Stimulated activated CD8-positive, alpha-beta memory T cell treated with anti-CD3 and anti-CD28 coated beads, Interleukin-2, amount 100 ng/mL, for 48 hours (primary cell): Measurements from ENCODE around the gene AIG1.
A peak's percentile ranks its signal among the peaks of the same experiment; 100 is the strongest.
"Not testable (repeated sequence)": the region's sequence is repeated elsewhere in the genome, so short reads cannot be mapped to it uniquely, and the experiment has no call there.

Experiments used
- DNase-seq, 2 donors: peaks; one replicate each; pipeline ENCODE4 v3.0.0-alpha.2; 2020; ENCODE audit warnings: low read depth in 2 of 2

Gene AIG1, protein sequence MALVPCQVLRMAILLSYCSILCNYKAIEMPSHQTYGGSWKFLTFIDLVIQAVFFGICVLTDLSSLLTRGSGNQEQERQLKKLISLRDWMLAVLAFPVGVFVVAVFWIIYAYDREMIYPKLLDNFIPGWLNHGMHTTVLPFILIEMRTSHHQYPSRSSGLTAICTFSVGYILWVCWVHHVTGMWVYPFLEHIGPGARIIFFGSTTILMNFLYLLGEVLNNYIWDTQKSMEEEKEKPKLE

DNA sequence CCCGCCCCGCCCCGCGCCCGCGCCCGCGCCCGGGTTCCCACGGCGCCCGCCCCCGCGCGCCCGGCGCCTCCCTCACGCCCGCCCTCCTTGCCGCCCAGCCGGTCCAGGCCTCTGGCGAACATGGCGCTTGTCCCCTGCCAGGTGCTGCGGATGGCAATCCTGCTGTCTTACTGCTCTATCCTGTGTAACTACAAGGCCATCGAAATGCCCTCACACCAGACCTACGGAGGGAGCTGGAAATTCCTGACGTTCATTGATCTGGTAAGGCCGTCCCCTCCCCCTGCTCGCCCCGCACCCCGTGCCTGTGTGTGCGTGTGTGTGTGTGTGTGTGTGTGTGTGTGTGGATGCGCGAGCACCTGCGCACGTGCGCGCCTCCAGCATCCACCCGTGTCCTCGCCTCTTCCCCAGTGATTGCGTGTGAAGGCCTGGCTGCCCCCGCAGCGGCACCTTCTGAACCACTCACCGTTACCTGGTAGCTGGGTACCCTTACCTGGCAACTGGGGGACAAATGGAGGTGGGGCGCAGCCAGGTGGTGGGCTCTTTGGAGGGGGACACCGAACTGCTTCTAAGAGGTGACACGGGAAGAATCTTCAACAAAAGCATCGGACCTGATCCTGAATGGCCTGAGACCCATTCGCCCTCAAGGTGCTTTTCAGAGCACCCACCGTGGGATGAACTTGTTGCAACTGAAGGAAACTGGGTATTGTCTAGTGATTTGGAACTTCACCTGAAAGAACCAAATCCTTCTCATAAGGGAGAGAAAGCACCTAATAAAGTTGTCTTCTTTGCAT lies at the start of gene AIG1:
TSS of gene AIG1 (plus strand) at position 84 of the 791 bp plus-strand sequence. CDS start at position 121, 37 bp downstream.
- peak; percentile 23 to 28 for DNase-seq

DNA sequence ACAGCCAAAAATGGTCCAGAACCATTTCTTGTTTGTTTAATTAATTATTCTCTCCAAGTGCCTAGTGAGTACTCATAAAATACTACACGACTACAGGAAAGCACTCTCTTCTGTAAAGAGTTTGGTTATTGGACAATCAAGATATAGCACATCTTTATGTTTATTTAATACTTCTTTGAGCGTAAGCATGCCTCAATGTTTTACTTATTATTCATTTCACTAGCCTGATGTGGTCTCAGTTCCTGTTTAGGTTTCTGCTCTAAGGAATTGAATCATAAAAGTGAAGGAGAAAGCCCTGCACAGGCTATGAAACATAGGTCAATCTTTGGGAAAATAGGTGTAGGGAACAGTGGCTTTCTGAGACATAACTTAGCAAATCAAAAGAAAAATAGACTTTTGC lies 45.9 kb upstream of the AIG1 start:
- DNase-seq, result no peak

DNA sequence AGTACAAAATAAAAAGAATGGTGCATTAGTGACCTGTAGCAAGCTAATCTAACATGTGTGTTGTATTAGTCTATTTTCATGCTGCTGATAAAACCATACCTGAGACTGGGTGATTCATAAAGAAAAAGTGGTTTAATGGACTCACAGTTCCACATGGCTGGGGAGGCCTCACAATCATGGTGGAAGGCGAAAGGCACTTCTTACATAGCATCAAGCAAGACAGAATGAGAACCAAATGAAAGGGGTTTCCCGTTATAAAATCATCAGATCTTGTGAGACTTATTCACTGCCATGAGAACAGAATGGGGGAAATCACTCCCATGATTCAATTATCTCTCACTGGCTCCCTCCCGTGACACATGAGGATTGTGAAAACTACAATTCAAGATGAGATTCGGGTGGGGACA lies 45.4 kb upstream of the AIG1 start:
- no peak for DNase-seq

DNA sequence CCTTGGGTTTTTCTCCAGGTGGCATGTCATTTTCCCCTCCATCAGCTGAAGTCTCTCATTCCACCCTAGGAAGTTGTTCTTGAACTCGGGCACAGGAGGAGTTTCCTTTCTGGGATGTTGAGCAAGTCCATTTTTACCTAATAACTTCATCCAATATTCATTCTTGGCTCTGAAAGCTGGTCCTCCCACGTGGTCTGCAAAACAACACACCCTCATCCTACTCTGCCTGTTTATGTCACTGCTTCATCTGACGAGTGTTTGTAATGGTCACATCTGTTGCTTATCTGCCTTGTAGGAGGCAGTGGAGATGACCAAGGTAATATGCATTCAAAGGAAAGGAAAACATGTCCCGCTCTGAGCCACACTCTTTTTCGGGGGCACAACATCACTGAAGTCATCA lies 41.7 kb upstream of the AIG1 start:
- no peak for DNase-seq

DNA sequence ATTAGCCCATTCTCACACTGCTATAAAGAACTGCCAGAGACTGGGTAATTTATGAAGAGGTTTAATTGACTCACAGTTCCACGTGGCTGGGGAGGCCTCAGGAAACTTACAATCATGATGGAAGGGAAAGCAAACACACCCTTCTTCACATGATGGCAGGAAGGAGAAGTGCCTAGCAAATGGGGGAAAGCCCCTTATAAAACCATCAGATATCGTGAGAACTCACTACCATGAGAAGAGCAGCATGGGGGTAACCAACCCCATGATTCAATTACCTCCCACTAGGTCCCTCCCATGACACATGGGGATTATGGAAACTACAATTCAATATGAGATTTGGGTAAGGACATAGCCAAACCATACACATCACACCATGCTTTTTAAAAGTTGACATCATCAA lies 39.8 kb upstream of the AIG1 start:
- DNase-seq, result not testable (repeated sequence)

DNA sequence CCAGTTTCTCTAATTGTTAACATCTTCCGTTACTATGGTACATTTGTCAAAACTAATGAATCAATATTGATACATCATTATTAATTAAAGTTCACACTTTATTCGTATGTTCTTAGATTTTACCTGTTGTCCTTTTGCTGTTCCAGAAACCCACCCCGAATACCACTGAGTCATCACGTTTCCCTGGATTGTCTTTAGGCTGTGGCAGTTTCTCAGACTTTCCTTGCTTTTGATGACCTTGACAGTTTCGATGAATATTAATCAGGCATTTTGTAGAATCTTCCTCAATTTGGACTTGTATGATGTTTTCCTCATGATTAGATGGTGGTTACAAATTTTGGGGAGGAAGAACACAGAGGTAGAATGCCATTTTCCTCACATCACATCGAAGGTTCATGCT lies 39.1 kb upstream of the AIG1 start:
- DNase-seq, result no peak

DNA sequence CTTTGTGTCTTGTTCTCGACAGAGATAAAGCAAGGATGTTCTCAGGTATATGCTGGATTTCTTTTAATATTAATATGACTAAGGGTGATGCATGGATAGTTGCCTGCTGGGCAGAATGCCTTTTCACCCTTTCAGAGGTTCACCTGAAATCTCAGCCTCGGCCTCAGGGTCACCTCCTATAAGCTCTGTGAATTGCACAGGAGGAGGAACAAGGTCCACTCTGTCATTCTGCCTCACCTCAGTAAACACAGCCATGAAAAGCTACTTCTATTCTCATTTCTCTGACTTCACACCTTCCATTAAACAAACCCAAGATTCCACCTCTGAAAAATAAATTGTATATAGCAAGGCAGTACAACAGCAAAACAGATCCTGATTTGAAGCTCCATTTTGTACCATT lies 38.1 kb upstream of the AIG1 start:
- DNase-seq, result no peak

DNA sequence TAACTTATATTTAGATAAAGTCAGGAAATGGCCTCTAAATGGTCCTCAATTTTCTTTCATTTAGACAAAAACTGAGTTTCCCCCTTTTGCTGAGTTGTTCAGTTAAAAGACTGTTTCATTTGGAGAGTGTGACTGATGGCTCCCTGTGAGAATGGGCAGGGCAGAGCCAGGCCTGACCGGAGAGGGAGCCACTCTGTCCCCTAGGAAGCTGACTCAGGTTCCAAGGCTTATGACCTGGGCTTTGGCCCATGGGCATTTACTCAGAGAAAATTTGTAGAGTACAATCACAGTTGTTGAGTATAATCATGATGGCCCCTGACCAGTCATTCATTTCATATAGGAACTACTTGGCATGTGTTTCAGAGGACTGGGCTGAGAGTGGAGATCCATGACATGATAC lies 37.0 kb upstream of the AIG1 start:
- DNase-seq, result no peak

DNA sequence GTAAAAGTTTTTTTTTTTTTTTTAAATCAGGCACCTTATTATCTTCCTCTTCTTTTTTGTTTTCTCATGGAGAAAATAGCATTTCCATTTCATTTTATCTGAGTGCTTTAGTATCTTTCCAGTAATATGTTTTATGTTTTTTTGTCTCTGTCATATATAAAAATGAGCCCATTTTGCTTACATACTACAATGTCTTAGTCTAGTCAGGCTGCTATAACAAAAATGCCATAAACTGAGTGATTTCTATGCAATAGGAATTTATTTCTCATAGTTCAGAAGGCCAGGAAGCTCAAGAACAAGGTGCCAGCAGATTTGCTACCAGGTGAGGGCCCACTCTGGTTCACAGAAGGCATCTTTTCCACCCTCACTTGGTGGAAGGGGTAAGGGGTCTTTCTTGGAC lies 35.7 kb upstream of the AIG1 start:
- no peak for DNase-seq

DNA sequence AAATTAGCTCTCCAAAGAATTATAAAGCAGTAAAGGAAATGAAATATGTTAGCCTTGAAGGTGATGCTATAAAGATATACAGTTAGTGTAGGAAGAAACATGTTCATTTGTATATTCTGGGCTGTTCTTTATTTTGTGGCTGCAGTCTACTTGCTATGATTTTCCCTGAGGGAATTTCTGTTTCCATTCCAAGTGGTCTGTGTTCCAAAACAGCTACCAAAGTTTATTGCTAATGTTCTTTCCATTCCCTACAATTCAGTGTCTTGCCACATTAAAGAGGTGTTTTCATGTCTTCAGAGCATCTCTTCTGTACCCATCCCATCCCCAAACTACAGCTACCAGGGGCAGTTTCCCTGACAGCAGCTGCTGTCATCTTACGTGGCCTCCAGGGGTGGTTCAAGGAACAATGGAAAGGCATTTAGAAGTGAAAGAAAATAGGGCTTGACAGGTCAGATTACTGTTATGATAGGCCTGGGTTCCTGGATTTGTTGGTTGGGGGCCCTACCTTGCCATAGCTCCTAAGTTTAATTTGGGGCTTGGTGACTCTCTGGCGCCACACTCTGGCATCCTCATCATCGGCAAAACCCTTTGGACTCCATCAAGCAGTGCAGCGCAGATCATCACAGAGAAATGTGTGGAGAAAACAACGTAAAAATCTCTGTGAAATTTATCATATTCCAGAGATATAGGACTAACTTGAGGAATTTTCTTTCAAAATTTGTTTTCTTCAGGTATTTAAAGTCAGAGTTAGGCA lies 33.8 kb upstream of the AIG1 start:
- peak; percentile 14 to 41 for DNase-seq

DNA sequence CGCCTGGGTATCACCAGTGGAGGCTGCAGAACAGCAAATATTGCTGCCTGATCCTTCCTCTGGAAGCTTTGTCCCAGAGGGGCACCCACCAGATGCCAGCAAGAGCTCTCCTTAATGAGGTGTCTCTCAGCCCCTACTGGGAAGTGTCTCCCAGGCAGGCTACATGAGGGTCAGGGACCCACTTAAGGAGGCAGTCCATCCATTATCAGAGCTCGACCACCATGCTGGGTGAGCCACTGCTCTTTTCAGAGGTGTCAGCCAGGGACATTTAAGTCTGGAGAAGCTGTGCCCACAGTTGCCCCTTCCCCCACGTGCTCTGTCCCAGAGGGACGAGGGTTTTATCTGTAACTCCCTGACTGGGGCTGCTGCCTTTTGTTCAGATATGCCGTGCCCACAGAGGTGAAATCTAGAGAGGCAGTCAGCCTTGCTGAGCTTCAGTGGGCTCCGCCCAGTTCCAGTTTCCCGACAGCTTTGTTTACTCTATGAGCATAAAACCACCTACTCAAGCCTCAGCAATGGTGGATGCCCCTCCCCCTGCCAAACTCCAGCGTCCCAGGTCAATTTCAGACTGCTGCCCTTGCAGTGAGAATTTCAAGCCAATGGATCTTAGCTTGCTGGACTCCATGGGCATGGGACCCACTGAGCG lies 25.9 kb upstream of the AIG1 start:
- no peak for DNase-seq

DNA sequence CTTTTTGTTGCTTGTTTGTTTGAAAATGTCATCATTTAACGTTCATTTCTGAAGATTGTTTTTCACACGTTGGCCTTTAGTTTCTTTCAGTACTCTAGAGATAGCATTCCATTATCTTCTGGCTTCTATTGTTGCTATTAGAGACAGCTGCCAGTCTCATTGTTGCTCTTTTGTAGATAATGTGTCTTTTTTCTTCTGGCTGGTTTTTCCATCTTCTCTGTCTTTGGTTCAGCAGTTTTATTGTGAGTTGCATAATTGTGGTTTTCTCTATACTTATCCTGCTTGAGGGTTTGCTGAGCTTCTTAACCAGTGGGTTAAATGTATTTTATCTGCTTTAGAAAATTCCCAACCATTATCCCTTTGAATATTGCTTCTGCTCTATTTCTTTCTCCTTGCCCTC lies 23.2 kb upstream of the AIG1 start:
- no peak for DNase-seq

DNA sequence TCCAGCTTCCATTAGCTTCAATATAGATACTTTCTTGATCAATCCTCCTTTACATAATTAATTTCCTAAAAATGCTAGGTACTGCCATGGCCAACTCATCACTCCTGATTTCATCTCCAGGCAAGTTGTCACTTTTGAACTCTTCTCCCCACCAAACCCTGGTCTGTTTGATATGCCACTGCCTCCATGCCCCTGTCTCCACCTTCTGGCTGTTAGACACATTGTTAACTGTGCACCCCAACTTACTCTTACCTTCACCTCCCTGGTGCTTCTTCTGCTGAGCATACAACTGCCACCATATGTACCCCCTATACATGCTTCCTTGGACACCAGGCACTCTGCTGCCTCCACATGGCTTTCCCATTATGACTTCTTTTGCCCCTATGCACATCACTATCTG lies 21.9 kb upstream of the AIG1 start:
- DNase-seq, result no peak

DNA sequence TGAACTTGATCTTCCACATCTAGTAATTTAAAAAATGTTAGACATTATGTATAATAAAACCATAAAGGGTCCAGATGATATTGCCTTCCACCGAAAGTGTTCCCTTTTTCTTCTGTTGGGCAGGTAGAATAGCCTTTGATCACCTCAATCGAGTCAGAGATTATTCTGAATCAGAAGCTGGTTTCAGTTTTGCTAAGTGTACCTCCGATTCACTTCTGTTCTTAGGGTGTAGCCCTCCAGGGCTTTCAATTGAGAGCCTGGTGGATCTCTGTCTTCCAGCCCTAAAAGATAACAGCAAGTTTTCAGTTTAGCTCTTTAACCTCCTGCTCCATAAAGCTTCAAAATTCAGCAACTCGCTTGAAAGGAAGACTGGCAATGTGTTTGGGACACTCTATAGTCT lies 21.1 kb upstream of the AIG1 start:
- DNase-seq, result no peak

DNA sequence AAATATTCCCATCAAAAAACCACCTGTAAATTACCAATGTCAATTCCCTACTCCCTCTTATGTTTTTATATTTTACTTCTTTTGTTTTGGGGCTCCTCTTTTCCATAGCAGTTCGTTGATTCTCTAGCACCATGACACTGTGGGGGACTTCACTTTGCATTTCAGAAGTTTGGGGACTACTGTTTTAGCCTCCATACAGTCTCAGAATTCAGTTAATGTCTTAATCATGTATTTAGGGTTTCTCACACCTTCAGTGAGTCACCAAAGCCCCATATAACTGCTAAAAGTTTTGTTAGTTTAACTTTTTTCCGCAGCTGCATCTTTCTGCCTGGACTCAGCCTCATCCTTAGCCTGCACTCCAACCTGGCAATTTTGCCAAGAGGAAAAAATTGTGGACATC lies 20.7 kb upstream of the AIG1 start:
- DNase-seq, result no peak

DNA sequence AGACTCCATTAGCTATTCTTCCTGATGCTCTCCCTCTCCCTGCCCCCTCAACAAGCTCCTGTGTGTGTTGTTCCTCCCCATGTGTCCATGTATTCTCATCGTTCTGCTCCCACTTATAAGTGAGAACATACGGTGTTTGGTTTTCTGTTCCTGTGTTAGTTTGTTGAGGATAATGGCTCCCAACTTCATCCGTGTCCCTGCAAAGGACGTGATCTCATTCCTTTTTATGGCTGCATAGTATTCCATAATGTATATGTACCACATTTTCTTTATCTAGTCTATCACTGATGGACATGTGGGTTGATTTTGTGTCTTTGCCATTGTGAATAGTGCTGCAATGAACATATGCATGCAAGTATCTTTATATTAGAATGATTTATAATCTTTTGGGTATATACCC lies 16.3 kb upstream of the AIG1 start:
- DNase-seq, result not testable (repeated sequence)

DNA sequence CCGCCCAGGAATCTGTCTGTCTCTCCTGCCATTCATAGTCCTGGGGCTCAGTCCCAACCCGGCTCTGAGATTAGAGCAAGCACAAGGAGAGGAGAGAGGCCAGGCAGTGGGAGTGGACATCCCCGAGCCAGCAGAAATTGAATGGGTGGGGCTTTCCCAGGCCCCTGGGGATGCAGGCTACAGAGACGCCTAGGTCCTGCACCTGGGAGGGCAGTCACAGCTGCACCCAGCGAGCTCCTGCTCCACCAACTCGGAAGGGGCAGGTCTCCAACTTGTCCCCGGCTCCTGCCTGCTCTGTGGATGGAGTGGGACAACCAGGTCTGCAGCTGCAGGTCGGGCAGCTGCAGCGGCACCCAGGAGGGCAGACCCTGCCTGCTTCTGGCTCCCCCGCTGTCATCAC lies 11.1 kb upstream of the AIG1 start:
- no peak for DNase-seq

DNA sequence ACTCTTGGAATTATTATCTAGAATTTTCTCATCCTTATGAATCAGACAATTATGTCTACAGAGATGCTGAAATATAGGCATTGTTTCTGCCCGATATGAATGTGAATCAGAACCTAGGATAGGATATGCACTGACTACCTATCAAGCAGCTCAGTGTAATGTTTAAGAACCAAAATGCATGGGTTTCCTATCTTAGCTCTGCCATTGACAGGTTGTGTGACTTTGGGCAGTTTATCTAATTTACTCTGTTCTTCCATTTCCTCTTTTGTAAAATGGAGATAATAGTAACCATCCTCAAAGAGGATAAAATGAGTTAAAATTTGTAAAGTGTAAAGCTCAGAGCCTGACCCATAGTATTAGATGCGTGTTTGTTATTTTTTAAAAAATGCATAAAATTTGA lies 10.2 kb upstream of the AIG1 start:
- no peak for DNase-seq

DNA sequence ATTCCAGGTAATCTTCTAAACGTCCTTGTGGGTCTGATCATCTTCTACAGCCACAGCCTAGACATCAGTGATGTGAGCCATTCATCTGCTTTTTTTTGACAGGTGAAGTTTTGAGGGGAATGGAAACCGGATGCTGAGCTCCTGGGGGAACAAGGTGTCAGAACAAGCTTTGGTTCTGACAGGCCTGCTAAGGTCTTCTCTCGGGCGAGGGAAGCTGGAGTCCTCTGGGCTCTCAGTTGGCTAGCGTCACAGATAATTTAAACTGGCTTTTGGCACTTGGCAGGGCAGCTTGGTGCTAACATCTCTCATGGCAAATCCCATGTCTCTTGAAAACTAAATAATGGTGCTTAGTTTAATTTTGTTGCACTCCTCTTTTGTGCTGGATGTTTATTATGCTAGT lies 8.4 kb upstream of the AIG1 start:
- DNase-seq, result no peak

DNA sequence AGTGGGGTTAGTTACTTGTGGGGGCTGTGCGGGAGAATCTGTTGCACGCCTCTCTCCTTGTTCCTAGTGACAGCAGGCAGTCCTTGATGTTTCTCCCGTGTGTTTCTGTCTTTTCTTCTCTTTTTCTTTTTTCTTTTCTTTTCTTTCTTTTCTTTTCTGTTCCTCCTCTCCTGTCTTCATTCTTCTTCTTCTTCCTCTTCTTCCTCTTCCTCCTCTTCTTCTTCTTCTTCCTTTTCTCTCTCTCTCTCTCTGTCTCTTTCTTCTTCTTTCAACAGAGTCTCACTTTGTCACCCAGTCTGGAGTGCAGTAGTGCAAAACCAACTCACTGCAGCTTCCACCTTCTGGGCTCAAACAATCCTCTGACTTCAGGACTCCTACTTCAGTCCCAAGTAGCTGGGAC lies 6.8 kb upstream of the AIG1 start:
- DNase-seq, result no peak

DNA sequence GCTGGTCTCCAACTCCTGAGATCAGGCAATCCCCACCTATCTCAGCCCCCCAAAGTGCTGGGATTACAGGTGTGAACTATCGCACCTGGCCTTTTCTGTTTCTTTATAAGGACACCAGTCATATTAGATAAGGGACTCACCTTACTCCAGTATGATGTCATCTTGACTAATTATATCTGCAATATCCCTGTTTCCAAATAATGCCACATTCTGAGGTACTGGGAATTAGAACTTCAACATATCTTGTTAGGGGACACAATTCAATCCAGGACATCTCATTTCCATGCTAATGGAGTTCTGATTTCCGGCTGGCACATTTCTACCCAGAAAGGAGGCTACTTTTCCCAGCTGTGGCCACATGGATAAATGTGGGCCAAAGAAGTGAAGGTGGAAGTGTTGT lies 6.4 kb upstream of the AIG1 start:
- DNase-seq, result no peak

DNA sequence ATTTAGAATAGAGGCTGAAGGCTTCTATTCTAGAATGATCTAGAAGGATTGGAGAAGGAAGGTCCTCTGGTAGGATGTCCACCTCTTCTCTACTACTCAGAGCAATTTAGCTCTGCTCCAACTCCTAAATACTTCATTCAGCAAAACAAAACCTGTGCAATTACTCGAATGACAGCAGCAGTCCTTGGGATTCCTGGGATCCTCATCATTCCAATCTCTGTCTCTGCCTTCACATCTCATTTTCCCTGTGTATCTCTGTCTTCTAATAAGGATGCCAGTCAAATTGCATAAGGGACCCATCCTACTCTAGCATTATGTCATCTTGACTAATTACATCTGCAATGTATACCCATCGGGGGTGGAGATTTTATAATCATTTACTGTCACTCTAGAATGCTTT lies 5.5 kb upstream of the AIG1 start:
- DNase-seq, result no peak
